Forelimb muscle (tissue), 1 donor: ENCODE measurements around the gene CTPS1. TPM values are rescaled to one million over a fixed set of nuclear protein-coding genes. Genes with fewer than 3 reads are reported as not detected.

Experiments used
- DNase-seq: peaks from one replicate; pipeline ENCODE4 v3.0.0-alpha.2; 2013; ENCODE audit warnings: low read depth
- polyA plus RNA-seq: library from polyadenylated mRNA; unstranded; fragments of 120-200 nt; gene quantifications from one replicate; pipeline ENCODE4 v1.2.1, GENCODE V29; 2013; ENCODE audit not compliant: insufficient read length

CTPS1 gene
- polyA plus RNA-seq, 1 donor, result 18.9 TPM

DNA sequence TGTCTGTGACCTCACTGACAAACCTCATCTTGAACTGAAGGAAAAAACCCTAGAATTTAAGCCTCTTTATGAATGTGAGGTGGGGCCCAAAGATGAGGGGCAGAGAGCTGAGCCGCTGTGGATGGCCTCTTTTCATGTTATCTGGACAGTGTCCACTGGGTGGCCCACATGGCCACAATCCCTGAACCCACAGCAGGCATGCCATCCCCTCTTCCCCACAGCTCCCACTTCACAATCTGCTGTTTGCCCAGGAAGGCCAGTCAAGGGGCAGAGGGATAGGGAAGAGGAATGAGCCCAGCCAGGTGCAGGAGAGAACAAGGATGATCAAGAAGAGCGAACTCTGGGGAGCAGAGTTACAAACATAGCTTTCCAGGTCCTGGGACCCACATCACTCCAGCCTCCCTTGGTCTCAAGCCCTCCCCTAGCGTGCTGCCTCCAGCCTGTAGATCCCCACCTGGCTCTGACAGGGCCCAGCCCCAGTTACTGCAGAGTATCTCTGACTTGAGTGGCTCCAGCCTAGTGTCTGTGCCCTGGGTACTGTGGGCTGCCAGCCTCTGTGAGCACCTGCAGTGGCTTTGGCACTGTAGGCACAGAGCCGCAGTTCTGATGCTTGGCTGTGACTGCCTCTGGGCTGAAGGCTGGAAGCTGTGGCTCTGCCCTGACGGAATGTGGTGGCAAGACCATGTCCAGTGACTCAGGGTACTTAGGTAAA lies 43.9 kb downstream of the CTPS1 start:
- DNase-seq, result no peak

DNA sequence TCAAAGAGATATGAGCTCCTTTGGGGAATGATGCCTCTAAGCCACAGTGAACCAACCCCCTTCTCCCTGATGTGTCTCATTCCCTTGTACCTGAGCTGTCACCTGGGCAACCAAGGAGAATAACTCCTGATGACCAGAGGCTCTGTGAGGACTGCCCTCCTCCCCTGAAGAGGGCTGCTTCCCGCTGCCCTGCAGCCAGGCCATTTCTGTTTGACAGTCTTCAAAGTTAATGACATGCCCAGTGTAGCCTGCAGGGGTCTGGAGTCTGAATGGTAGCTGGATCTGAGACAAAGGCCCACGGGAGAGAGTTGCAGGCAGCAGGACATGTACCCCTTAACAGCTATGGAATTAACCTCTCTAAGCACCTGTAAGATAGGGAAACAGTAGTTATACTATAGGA lies 45.5 kb downstream of the CTPS1 start:
- no peak for DNase-seq

DNA sequence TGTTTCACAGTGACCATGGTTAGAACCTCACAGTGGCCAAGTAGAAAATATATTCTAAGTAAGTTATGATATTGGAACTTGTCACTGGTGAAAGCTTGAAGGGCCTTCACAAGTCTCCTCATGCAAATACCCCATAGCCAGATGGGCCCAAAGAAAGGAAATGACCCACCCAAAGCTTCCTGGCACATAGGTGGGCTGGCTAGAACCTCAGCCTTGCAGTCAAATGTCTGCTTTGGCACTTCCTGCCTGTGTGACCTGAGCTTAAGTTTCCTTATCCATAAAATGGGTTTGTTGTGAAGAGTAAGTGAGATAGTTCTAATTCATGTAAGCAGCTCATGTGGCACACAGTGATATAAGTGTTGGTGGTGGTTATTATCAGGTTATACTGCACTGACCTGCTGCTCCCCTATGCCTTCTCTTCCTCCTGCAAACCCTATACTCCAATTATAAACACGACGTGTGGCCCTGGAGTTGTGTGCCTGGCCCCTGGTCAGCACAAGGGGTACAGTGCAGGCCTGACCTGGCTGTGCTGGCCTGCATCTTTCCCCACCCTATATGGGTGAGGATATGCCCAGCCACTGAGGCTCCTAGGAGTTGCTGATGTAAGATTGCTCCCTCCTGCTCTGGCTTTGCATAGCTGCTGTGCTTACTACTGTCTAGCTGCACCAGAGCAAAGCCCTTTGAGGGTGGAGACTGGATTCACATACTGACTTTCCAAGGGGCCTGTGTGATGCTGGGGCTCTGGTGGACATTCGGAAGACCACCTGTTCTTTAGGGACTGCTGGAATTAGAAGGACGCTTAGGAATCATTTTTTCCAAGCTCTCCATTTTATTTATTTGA lies 46.7 kb downstream of the CTPS1 start:
- no peak for DNase-seq

DNA sequence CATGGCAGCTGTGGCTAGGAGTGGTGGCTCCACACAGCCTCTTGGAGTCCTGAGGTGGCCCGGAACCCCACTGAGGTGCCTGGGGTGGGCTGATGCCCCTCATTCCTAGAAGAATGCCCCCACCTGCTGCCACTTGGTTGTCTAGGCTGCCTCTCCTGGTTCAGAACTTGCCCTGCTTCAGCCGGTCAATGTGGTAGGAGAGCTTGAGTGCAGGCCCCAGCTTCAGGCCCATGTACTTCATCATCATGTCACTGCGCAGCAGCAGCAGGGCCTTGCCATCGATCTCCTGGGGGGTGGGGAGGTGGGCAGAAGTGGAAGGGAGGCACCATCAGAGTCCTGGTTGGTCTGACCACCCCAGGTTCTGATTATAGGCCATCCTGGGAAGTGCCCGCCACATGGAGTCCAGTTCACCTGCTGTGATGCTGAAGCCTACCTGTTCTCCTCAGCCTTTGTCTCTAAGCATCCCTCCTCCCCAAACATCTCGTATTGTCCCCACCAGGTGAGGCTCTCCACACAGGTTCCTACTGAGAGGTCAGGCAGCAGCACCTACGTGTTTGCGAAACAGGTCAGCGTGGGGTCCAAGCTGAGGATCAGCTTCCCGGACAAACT lies 48.6 kb downstream of the CTPS1 start:
- DNase-seq, result no peak

DNA sequence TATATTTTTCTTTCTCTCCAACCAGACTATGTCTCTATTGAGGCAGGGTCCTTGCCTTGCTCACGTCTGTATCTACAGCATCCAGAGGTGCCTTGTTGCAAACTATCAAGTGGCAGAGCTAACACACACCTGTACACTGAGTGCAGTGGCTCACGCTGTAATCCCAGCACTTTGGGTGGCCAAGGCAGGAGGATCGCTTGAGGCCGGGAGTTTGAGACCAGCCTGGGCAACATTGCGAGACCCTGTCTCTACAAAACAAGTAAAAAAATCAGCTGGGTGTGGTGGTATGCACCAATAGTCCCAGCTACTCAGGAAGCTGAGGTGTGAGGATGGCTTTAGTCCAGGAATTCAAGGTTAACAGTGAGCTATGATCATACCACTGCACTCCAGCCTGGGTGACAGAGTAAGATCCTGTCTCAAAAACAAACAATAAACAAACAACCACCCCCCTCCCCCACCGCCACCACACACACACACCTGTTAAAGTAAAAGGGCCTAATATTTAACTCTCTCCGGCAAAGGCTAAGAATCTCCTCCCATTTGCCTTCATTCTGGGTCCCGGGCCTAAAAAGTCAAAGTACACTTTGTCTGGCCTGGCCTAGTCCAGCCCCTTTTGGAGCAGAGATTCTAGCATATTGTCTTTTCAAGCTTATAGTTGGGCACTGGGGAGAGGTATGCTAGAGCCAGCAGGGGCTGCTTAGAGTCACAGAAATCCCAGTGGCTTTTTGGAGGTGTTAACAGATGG lies 51.5 kb downstream of the CTPS1 start:
- DNase-seq, result no peak

DNA sequence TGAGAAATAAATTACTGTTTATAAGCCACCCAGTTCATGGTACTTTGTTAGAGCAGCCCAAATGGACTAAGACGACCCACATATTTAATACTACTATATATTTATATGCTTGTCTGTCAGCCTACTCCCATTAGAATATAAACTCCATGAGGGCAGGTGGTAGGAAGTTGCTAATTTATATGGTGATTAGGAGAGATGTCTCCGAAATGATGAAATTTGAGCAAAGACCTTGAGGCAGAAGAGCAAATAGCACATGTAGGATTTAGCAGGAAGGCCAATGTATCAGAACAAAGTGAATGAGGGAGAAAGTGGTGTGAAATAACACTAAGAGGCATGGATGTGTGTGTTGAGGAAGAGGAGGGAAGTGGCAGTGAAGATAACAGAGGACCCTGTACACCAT lies 52.7 kb downstream of the CTPS1 start:
- no peak for DNase-seq

DNA sequence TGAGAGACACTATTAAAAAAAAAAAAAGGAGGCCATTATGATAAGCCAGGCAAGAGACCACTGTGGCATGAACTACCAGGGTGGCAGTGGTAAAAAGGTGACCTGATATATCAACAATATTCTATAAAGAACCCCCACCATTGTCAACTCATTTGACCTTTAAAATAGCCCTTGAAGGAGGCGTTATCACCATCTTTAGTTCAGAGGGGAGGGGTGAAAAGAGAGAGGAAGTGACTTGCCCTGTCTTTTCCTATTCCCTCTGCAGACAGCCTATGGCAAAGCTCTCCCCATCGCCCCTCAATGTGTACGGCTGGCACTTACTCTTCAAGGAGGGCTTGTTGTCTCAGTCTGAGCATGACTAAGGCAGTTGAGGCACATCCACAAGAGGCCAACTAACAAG lies 53.8 kb downstream of the CTPS1 start:
- no peak for DNase-seq

DNA sequence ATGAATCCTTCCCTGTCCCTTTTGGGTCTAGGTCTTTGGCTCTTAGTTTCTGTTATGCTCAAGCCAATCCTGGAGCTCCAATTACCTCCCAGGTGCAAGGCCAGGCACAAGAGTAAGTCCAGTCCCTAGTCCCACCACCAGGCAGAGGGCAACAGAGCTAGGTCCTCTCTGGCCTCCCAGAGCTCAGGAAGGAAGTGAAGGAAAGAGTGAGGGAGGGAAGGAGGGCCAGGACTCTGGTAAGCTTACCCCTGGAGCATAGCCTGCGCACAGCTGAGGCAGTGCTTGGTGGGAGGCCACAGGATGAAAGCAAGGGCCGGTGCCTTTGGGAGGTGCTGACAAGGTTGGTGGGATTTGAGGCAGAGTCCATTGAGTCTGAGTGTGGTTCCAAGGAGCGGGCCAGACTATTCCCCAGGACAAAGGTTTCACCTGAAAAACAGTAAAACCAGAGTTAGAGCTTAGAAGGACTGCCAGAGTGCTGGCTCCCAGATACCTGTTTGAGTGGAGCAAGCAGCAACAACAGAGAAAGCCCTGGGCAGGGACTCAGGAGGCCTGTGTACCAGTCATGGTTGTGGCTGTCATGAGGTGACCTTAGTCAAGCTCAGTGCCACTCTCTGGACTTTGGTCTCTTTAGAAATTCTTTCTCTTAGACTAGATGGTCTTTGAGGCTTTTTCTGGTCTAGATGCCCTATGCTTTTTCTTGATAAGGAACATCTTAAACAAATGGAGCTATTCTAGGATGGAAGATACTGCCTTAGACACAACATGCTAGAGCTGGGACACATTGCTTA lies 57.8 kb downstream of the CTPS1 start:
- DNase-seq, result no peak

DNA sequence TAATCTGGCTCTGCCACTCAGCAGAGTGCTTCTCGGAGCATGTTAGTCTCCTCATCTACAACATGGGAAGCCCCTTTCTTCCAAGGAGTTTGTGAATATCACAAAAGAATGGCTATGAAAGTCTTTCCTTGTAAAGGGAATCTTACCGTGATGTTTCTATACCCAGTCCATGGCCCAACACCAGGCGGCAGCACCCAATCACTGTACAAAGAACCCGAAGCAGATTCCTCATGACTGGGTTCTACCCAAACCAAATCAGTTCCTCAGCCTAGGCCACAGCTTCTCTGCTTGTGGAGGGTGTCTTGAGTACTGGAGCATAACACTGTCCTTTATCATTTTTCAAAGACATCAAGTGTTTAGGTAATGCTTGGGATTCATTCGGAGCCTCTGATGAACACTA lies 58.6 kb downstream of the CTPS1 start:
- DNase-seq, result no peak

DNA sequence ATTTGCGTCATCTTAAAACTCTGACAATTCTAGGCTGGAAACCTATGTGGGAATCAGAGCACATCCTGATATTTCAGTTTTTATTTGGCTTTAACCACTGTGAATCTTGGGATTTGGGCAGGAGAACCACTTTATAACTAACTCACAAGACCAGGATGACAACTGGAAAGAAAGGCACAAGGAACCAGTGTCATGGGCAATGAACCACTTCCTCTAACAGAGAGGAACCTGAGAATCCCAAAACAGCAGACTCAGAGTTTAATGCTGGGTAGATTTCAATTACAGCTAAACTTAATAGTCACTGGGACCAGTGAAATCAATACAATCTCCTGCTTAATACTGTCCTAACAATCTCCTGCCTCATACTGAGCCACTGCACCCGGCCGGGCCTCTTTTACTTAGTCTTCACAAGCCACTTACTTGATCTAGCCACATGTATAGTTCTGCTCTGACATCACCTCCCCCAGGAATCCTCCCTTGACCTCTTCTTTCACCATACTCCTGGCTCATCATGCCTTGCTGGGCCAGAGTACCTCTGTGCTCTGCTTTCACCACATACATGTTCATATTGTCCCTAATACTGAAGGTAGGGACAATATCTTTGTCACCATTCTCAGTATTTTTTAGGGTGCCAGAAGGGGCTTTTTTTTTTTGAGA lies 62.2 kb downstream of the CTPS1 start:
- DNase-seq, result no peak

DNA sequence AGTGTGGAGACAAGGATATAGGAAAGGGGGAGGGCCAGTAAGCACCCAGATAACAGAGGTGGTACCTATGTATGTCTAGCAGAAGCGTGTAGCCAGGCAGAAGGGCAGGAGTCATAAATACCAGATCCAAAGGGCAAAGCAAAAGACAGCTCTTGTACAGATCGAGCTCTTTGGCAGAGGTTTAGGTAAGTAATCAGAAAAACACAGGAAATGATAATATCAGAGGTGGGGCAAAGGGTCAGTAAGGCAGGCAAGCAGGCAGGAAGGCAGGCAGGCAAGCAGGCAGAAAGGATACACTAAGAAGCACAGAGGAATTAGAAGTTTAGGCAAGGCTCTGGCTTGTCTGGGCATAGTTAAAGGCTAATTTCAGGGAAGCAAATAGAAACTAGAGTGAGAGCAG lies 64.7 kb downstream of the CTPS1 start:
- no peak for DNase-seq

DNA sequence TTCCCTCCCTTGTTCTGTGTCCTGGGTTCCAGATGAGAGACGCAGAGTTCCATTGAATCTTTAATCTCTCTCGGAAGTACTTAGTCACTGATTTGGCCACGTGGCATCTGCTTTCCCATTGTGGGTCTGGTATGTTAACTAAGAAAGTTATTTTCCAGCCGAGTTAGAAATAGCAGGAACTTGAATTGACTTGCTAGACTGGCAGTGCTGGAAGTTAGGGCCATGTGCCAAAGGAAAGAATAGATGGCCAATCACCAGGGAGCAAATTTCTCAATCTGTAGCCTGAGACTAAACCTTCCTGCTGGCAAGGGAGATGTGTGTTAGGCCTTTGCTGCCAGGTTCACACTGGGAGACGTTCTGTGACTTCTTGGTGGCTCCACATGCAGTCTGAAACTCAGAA lies 66.2 kb downstream of the CTPS1 start:
- DNase-seq, result no peak

DNA sequence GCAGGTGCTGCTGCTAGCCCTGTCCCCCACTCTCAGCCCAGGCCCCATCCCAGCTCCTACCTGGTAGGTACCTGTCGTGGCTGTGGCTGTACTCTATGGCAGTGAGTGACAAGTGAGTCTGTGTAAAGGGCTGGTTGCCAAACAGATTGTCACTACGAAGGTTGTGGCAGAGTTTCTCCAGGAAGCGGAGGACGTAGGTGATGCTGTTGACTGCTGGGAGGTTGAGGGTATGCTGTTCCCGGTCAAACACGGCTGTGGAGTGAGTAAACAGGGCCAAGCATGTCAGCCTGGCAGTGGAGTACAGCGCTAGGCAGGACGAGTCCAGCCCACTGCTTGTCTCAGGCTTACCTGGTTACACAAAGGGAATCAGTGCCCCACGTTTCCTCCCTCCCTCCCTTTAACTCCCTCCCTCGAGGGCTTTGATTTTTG lies 66.9 kb downstream of the CTPS1 start:
- DNase-seq, result no peak

DNA sequence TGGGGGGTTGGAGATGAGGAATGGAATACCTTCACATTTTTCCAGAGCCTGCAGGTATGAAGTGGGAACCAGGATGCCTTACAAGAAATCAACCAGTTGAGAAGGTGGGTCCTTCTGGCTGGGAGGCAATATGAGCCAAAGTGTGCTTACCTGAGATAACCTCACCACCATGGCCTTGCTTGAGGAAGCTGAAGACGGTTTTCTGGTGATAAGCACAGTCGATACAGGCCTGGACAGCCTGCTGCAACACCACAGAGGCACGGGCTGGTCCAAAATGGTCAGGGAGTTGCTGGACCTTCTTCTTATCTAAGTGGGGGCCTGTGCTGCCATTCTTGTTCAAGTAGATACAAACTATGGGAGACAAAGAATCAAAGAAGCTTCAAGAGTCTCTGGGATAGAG lies 69.0 kb downstream of the CTPS1 start:
- DNase-seq, result no peak

DNA sequence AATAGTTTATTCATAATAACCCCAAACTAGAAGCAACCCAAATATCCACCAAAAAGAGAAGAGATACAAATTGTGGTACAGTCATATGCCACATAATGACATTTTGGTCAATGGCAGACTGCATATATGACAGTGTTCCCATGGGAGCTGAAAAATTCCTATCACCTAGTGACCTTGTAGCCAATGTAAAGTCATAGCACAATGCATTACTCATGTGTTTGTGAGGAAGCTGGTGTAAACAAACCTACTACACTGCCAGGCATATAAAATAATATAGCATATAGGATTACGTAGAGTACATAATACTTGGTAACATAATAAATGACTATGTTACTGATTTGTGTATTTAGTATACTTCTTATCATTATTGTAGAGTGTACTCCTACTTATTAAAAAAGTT lies 71.5 kb downstream of the CTPS1 start:
- DNase-seq, result no peak

DNA sequence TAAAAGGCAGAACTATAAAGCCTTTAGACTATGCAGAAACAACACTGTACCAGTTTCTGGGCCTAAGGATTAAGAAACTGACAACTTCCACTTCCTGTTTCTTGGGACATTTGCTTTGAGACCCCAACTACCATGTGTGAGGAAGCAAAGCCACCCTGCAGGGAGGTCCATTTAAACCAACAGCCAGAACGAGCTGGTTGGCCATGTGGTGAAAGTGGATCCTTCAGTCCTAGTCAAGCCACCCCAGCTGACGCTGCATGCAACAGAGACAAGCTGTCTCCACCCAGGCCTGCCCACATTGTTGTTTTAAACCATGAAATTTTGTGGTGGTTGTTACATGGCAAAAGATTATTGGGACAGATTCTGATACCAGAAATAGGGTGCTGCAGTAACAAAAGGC lies 73.8 kb downstream of the CTPS1 start:
- no peak for DNase-seq

DNA sequence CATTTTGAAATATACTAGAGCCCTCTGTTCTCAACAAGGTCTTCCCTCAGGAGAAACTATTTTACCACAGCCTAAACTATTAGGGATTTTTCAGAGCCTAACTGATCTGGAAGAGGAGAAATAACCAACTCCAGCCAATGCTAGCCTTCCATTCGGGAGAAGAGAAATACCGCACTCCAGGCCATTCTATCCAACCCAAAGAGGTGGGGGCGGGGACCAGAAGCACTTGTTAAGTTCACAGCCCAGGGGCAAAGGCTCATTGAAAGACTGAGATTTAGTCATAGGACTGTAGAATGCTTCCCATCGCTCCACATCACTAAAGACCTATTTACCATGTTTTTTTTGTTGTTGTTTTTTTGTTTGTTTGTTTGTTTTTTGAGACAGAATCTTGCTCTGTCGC lies 77.4 kb downstream of the CTPS1 start:
- DNase-seq, result no peak
